ENCODE data around the gene NDUFC2.
"Not testable (repeated sequence)": the region's sequence is repeated elsewhere in the genome, so short reads cannot be mapped to it uniquely, and the experiment has no call there.

NDUFC2 gene

GRCh38 chr11:78079232-78080083 is at the start of gene NDUFC2:
TSS of gene NDUFC2 (minus strand) at chr11:78079862. CDS start at chr11:78079744, 118 bp downstream.
- peak; percentile 13 for DNase-seq

GRCh38 chr11:78127403-78127802 is 47.7 kb upstream of the NDUFC2 start:
- no peak for DNase-seq

- no peak for DNase-seq
Measured at GRCh38 chr11:78112582-78113275, 33.1 kb upstream of the NDUFC2 start.

- DNase-seq: no peak
Measured at GRCh38 chr11:78111298-78111697, 31.6 kb upstream of the NDUFC2 start.

- DNase-seq: no peak
Measured at GRCh38 chr11:78110830-78111229, 31.2 kb upstream of the NDUFC2 start.

- DNase-seq: no peak
Measured at GRCh38 chr11:78110351-78110750, 30.7 kb upstream of the NDUFC2 start.

GRCh38 chr11:78109081-78110015 is 29.7 kb upstream of the NDUFC2 start:
- DNase-seq: no peak

GRCh38 chr11:78100676-78101472 is 21.2 kb upstream of the NDUFC2 start:
- no peak for DNase-seq

GRCh38 chr11:78100261-78100660 is 20.6 kb upstream of the NDUFC2 start:
- no peak for DNase-seq

DNA sequence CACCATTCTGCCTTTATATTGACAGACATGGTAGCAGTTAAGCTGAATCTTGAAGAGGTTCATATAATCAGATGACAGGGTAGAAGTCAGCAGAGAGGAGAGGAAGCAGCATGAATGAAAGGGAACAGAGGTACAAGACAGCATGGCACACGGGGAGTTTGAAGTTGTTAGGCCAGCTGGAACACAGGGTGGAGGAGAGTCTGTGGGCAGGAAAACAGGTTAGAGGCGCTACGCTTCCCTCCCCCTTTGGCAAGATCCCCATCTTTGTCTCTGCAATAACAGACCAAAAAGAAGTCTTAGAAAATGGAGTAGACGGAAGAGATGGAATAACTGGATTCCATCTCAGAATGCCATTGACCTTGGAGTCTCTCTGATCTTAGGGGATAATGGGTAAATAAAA is 20.0 kb upstream of the NDUFC2 start:
- DNase-seq: no peak

- DNase-seq: no peak
Measured at GRCh38 chr11:78097666-78098385, 18.2 kb upstream of the NDUFC2 start.

DNA sequence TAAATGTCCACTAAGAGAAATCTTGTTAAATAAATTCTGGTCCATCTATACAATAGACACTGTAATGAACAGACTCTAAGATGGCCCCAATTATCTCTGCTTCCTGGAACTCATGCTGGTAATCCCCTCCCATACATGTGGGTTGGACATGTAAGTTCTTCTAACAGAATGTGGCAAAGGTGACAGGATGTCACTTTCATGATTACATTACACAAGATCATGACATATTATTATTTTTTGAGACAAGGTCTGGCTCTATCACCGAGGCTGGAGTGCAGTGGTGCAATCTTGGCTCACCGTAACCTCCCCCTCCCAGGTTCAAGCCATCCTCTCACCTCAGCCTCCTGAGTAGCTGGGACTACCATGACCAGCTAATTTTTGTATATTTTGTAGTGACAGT is 14.6 kb upstream of the NDUFC2 start:
- no peak for DNase-seq

DNA sequence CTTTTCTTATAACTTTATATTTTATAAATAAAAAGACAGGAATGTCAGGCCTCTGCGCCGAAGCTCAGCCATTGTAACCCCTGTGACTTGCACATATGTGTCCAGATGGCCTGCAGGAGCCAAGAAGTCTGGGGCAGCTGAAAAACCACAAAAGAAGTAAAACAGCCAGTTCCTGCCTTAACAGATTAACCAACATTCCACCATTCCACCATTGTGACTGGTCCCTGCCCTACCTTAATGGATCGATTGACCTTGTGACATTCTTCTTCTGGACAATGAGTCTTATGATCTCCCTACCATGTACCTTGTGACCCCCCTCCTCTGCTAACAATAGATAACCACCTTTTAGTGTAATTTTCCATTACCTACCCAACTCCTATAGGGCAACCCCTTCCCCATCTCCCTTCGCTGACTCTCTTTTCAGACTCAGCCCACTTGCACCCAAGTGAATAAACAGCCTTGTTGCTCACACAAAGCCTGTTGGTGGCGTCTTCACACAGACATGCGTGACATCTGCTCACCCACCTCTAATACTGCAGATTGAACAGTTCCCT is 6.9 kb upstream of the NDUFC2 start:
- not testable (repeated sequence) for DNase-seq

- DNase-seq: peak; percentile 1
Measured at GRCh38 chr11:78085972-78086371, 6.3 kb upstream of the NDUFC2 start.

GRCh38 chr11:78084506-78084905 is 4.8 kb upstream of the NDUFC2 start:
- DNase-seq: not testable (repeated sequence)

- DNase-seq: no peak
Measured at GRCh38 chr11:78083021-78083420, 3.4 kb upstream of the NDUFC2 start.

DNA sequence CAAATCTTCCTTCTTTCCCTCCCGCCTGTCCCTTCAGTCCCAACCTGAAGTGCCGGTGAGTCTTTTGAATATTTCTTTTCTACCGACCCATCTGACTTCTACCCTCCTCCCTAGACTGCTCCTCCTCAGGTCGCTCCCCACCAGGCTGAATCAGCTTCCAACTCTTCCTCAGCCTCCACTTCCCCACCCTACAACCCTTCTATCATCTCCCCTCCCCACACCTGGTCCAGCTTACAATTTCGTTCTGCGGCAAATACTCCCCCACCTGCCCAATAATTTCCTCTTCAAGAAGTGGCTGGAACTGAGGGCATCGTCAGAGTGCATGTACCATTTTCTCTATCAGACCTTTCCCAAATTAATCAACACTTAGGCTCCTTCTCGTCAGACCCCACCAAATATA is 2.5 kb upstream of the NDUFC2 start:
- DNase-seq: no peak

DNA sequence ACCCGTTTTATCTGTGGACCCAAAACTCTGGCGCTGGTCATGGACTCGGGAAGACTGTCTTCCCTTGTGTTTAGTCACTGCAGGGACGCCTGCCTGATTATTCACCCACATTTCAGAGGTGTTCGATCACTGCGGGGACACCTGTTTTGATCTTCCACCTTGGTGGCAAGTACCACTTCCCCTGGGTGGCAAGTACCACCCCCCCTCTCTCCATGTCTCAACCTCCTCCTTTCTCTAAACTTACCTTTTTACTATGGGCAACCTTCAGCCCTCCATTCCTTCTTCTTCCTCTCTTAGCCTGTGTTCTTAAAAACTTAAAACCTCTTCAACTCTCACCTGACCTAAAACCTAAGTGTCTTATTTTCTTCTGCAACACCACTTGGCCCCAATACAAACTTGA is 1.9 kb upstream of the NDUFC2 start:
- DNase-seq: no peak

GRCh38 chr11:78080818-78081495 is 1.3 kb upstream of the NDUFC2 start:
- DNase-seq: no peak

GRCh38 chr11:78080084-78080817 is 589 bp upstream of the NDUFC2 start:
- no peak for DNase-seq
